HG02610 (cell line): Measurements from ENCODE around the gene MAGI2.

Source experiments
- ATAC-seq: cut with Tn5 transposase; IDR thresholded peaks from one replicate; pipeline ENCODE4 v1.9.1; 2021; ENCODE audit warnings: mild to moderate bottlenecking, moderate library complexity; ENCODE audit not compliant: unreplicated experiment

MAGI2 gene

GRCh38 chr7:78684201-78684600 is 769.3 kb downstream of the MAGI2 start:
- no peak for ATAC-seq

DNA sequence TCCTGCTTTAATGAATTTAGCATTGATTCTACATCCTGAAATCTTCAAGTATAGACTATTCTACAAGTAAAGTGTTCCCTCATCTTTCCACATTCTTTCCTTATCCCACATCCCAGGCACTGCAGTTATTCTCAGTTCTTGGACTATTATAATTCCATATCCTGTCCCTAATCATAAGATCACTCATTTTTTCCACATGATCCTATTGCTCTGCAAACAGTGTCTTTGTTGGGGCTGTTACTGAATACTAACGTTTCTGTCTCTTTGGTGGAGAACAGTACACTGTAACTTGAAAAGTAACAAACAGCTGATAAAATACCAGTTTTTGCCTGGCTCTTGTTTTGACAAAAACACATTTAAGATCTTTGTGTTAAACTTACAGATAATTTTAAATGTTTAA is 769.9 kb downstream of the MAGI2 start:
- no peak for ATAC-seq

DNA sequence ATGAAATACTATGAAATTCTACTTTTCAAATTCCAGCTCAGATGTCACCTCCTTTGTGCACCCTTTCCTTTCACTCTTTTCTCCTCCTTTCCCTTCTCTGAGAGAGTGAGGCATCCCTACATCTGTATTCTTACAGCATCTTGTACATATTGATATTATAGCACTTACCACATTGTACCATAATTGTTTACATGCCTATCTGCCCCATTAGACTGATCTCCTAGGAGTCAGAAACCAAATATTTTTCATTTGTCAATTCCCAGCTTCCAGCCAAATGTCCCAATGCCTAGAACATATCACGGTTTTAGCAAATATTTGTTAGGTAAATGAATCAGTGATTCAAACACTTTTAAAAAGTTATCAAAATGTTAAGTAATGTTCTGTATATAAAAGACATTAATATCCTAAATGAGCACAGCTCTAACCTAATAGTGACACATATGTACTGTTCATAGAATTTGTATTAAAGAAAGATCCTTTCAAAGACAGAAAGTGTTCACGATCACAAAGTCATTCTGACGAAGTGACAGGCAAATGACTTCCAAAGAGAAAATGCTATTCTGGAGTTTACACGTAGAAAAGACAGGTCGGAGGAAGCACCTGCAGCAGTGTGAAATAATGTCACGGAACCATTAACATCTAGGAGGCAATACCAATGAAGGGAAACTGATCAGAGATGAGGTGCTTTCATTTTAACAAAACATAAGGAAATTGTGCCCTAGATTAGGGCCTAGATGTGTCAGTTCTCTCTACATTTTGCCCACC is 774.2 kb downstream of the MAGI2 start:
- ATAC-seq, result no peak

GRCh38 chr7:78677391-78677790 is 776.1 kb downstream of the MAGI2 start:
- no peak for ATAC-seq

DNA sequence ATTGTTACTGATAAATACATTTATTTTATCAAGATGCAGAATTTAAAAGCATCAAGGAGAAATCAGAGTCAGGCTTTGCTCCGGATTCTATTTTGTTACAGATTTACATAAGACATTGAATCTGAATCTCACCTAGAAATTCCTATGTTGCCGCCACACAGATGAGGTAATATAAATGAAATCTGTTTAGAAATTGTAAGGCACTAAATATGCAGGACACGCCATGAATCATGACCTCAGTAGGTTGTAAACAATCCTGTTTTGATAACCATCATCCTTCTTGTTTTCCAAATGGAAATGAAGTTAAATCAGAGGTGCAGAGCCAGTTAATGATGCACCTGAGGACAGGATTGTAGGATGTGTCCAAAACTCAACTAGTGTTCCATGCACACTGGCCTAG is 778.0 kb downstream of the MAGI2 start:
- no peak for ATAC-seq

DNA sequence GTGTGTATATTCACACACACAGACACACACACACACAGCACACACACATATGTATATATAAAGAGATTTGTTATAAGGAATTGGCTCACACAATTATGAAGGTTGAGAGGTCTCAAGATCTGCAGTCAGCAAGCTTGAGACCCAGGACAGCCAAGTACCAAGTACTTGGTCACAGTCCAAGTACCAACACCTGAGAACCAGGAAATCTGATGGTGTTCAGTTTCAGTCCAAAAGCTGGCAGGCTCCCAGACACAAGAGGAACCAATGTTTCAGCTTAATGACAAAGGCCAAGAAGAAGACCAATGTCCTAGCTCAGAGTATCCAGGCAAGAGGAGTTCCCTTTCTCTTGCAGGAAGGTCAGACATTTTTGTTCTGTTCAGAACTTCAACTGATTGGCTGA is 780.2 kb downstream of the MAGI2 start:
- no peak for ATAC-seq

DNA sequence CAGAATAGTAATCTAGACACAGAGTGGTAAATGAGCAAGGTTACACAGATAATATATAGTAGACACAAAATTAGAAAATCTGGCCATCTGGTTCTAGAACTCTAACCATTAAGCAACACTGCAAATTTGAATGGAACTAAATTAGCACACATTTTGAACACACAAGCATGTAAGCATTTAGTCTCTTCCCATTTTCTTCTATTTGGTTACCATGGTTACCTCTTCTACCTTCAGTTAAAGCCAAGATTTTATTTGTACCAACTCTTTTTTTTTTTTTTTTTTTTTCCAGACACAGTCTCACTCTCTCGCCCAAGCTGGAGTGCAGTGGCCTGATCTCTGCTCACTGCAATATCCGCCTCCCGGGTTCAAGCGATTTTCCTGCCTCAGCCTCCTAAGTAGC is 790.5 kb downstream of the MAGI2 start:
- ATAC-seq, result no peak

GRCh38 chr7:78649976-78650375 is 803.5 kb downstream of the MAGI2 start:
- no peak for ATAC-seq

GRCh38 chr7:78649236-78649635 is 804.2 kb downstream of the MAGI2 start:
- ATAC-seq, result no peak

DNA sequence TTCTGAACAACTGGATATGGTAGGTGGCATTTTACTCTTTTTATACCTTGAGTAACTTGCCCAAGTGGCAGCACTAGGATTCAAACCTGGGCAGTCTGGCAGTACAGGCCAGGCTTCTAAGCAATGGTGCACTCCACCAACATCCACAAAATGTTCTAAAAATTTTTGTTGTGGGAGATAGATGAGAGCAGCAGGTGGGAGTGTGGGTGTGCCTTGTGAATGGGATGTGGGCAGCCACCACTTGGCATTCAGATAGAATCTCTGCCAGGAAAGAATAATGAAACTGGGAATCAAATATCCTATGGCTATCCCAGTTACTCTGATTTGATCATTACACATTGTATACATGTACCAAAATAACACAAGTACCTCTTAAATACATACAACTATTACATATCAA is 810.7 kb downstream of the MAGI2 start:
- no peak for ATAC-seq

GRCh38 chr7:78638364-78638763 is 815.1 kb downstream of the MAGI2 start:
- ATAC-seq, result no peak

- no peak for ATAC-seq
Measured at GRCh38 chr7:78636727-78637126, 816.7 kb downstream of the MAGI2 start.

GRCh38 chr7:78635026-78635793 is 818.3 kb downstream of the MAGI2 start:
- ATAC-seq, result no peak

DNA sequence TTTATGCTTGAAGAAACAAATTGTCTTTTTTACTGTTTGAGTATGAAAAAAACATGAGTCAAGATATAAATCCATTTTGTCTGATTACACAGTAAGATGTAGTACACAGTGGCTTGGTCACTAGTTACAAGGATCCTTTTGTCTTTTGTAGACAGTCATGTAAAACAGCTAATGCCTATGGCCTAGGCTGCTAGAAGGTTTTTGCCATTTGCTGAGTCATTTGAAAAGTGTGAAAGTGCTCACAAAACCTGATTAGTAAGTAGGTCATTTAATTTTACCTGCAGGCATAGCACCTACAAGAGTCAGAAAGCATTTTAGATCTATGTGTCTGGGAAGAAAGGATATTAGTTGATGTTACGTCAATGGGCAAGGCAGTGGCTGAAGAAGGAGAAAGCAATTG is 819.4 kb downstream of the MAGI2 start:
- ATAC-seq, result no peak

DNA sequence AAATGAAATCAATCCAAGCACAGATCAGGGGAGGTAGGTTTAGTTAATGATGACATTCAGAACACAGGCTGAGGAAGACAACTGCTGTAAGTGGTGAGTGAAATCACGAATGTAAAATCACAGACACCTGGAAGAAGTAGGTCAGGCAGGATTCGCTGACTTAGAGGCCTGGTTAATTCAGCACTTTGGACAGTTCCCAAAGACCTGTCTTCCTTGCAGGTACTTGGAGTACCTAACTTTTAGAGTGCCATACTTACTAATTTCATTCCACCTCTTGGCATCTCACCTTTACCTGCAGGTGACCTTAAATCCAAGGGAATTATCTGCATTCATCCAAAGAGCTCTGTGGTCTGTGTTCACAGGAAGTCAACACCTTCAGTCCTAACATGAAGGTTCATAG is 832.5 kb downstream of the MAGI2 start:
- ATAC-seq, result no peak

DNA sequence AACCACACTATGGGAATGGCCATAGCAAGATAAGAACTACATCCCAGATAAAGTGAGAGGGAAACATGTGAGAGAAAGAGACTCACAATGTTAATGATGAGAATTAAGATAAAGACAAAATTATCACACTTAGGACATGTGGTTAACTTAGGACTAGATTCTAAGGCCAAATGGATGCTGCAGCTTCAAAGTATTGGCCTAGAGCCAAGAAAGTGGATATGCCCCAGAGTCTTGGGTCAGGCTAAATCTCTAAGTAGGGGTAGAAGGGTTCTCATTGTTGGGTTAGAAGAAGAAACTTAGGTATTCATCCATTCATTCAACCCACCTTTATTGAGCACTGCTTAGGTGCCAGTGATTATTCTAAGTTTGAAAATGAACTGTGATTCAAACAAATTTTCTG is 836.9 kb downstream of the MAGI2 start:
- ATAC-seq, result no peak

DNA sequence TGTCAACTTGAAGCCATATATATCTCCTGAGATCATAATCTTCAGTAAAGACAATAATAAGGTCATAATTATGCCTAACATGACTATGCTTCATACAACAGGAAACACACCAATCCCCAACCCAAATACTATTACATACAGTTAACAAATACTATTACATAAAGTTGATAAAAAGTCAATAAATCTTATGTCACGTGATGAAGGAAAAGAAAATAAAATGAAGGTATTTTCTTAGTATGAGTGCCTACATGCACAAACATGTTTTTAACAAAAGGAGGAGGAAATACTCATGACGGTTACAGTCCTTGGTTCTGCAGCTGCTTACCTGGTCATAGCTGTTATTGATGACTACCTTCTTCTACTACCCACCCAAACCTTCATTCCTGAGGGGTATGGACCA is 844.2 kb downstream of the MAGI2 start:
- ATAC-seq, result no peak

- ATAC-seq, result no peak
Measured at GRCh38 chr7:78607099-78607498, 846.4 kb downstream of the MAGI2 start.

- no peak for ATAC-seq
Measured at GRCh38 chr7:78605119-78605518, 848.3 kb downstream of the MAGI2 start.

DNA sequence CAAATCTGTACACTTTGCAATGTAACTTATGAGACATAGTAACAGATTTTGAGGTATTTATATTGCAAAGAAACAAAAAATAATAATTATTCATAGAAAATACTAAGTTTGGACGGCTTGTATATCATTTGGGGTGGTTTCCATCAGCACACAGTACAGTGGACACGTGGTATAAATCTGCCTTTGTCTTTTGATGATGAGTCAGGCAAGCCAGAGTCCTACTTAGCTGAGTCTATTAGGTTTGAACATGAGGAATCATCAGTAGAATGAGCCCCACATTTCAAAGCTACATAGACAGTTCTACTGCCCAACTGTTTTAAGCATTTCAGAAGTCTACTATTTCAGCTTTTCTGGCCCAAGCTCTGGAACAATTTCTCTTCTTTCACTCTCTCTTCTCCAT is 851.7 kb downstream of the MAGI2 start:
- no peak for ATAC-seq

GRCh38 chr7:78594156-78594555 is 859.3 kb downstream of the MAGI2 start:
- ATAC-seq, result no peak

DNA sequence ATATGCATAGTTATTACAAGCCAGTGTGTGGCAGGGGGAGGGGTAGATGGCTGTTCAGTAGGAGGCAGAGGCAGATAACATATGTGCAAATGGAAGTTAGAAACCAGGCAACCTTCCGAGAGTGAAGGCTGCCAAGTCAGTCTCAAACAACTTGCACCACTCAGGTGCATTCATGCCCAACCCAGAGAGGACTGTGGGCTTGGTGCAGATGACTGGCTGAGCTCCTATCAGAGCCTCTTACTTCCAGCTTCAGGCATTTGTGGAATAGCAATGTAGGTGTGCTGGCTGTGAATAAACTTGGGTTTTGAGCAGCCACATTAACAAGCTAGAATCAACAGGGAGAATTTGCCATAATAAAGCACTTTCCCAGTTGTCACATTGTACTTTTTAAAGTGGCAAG is 865.1 kb downstream of the MAGI2 start:
- no peak for ATAC-seq
